H9 (cell line): ENCODE results near the gene KIF24. TPM values are rescaled to one million over a fixed set of nuclear protein-coding genes. Genes with fewer than 3 reads are reported as not detected.
A peak's percentile ranks its signal among the peaks of the same experiment; 100 is the strongest.

Source experiments
- DNase-seq: peaks from one replicate; pipeline ENCODE4 v3.0.0-alpha.2; 2017
- H2AFZ ChIP-seq: one replicate; pipeline ENCODE4 v1.6.1; 2013; ENCODE audit warnings: mild to moderate bottlenecking, low read length, control low read depth, moderate library complexity
- H2AK5ac ChIP-seq: 2 replicates; pipeline ENCODE4 v1.6.1; 2013; ENCODE audit warnings: low read length, control low read depth, mixed read lengths; ENCODE audit not compliant: insufficient read length
- H2BK120ac ChIP-seq: one replicate; pipeline ENCODE4 v1.6.1; 2013; ENCODE audit warnings: low read depth, mild to moderate bottlenecking, low read length, control low read depth, inconsistent platforms; ENCODE audit not compliant: poor library complexity, severe bottlenecking
- H2BK12ac ChIP-seq: 2 replicates; pipeline ENCODE4 v1.6.1; 2013; ENCODE audit warnings: low read length, control low read depth, mixed read lengths, low read depth; ENCODE audit not compliant: insufficient read length
- H2BK15ac ChIP-seq: 2 replicates; pipeline ENCODE4 v1.6.1; 2013; ENCODE audit warnings: low read depth, low read length, control low read depth
- H2BK20ac ChIP-seq: one replicate; pipeline ENCODE4 v1.6.1; 2013; ENCODE audit warnings: low read depth, mild to moderate bottlenecking, low read length, control low read depth, inconsistent platforms; ENCODE audit not compliant: poor library complexity, severe bottlenecking
- H2BK5ac ChIP-seq: 2 replicates; pipeline ENCODE4 v1.6.1; 2013; ENCODE audit warnings: low read length, control low read depth, mixed read lengths; ENCODE audit not compliant: insufficient read length
- H3K14ac ChIP-seq: 2 replicates; pipeline ENCODE4 v1.6.1; 2013; ENCODE audit warnings: low read length, control low read depth; ENCODE audit not compliant: insufficient read depth
- H3K18ac ChIP-seq: 2 replicates; pipeline ENCODE4 v1.6.1; 2013; ENCODE audit warnings: low read depth, mild to moderate bottlenecking, mixed read lengths, low read length, control low read depth; ENCODE audit not compliant: insufficient read length
- H3K23ac ChIP-seq: 2 replicates; pipeline ENCODE4 v1.6.1; 2013; ENCODE audit warnings: low read length, control low read depth, mixed read lengths, low read depth; ENCODE audit not compliant: insufficient read length
- H3K23me2 ChIP-seq: 2 replicates; pipeline ENCODE4 v1.6.1; 2013; ENCODE audit warnings: low read depth, mild to moderate bottlenecking, mixed read lengths, low read length, control low read depth; ENCODE audit not compliant: insufficient read length, poor library complexity, severe bottlenecking
- H3K27ac ChIP-seq: 2 replicates; pipeline ENCODE4 v1.5.1; 2013; ENCODE audit warnings: low read length, control low read depth, mixed read lengths, low read depth; ENCODE audit not compliant: insufficient read length
- H3K27me3 ChIP-seq: 2 replicates; pipeline ENCODE4 v1.6.1; 2013; ENCODE audit warnings: low read length, control low read depth, inconsistent platforms; ENCODE audit not compliant: insufficient read depth
- H3K4ac ChIP-seq: 2 replicates; pipeline ENCODE4 v1.6.1; 2013; ENCODE audit warnings: low read depth, mild to moderate bottlenecking, control low read depth, inconsistent platforms, low read length, moderate library complexity
- H3K4me1 ChIP-seq: 2 replicates; pipeline ENCODE4 v1.6.1; 2013; ENCODE audit warnings: low read length, control low read depth, inconsistent platforms; ENCODE audit not compliant: insufficient read depth
- H3K4me2 ChIP-seq: 2 replicates; pipeline ENCODE4 v1.6.1; 2013; ENCODE audit warnings: low read length, control low read depth, mixed read lengths; ENCODE audit not compliant: insufficient read length, insufficient read depth
- H3K56ac ChIP-seq: 2 replicates; pipeline ENCODE4 v1.6.1; 2013; ENCODE audit warnings: low read depth, mild to moderate bottlenecking, mixed read lengths, low read length, control low read depth; ENCODE audit not compliant: insufficient read length
- H3K79me1 ChIP-seq: 2 replicates; pipeline ENCODE4 v1.6.1; 2013; ENCODE audit warnings: low read depth, mild to moderate bottlenecking, moderate library complexity, low read length, control low read depth, inconsistent platforms; ENCODE audit not compliant: insufficient read depth, poor library complexity, severe bottlenecking
- H3K79me2 ChIP-seq: 2 replicates; pipeline ENCODE4 v1.6.1; 2013; ENCODE audit warnings: low read length, control low read depth, inconsistent platforms; ENCODE audit not compliant: insufficient read depth
- H3K9ac ChIP-seq: 2 replicates; pipeline ENCODE4 v1.6.1; 2013; ENCODE audit warnings: low read length, control low read depth, mixed read lengths; ENCODE audit not compliant: insufficient read length; ENCODE audit errors: extremely low read depth
- H3K9me3 ChIP-seq: one replicate; pipeline ENCODE4 v1.6.1; 2013; ENCODE audit warnings: low read depth, low read length, inconsistent platforms; ENCODE audit not compliant: control insufficient read depth
- H3T11ph ChIP-seq: one replicate; pipeline ENCODE4 v1.6.1; 2013; ENCODE audit warnings: mild to moderate bottlenecking, low read length, control low read depth, inconsistent platforms
- H4K20me1 ChIP-seq: one replicate; pipeline ENCODE4 v1.6.1; 2013; ENCODE audit not compliant: control insufficient read depth, insufficient read length, insufficient read depth
- H4K5ac ChIP-seq: 2 replicates; pipeline ENCODE4 v1.6.1; 2013; ENCODE audit warnings: low read depth, mild to moderate bottlenecking, mixed read lengths, low read length, control low read depth; ENCODE audit not compliant: insufficient read length
- H4K8ac ChIP-seq: replicated peaks from 2 replicates; pipeline ENCODE4 v1.6.1; 2013; ENCODE audit warnings: low read length, control low read depth, mixed read lengths, low read depth; ENCODE audit not compliant: insufficient read length
- H4K91ac ChIP-seq: 2 replicates; pipeline ENCODE4 v1.6.1; 2013; ENCODE audit warnings: low read depth, mild to moderate bottlenecking, moderate library complexity, mixed read lengths, low read length, control low read depth; ENCODE audit not compliant: insufficient read length
- H3K27ac Mint-ChIP-seq, 3 experiments: 2 replicates in 2 of 3; 3 replicates in 1 of 3; pipeline ENCODE4 v1.8.0; 2020 to 2021; ENCODE audit warnings: mixed read lengths in 3 of 3, mild to moderate bottlenecking in 1 of 3, moderate library complexity in 1 of 3
- H3K27me3 Mint-ChIP-seq: 2 replicates; pipeline ENCODE4 v1.8.0; 2021; ENCODE audit warnings: low read depth, mild to moderate bottlenecking, moderate library complexity, mixed read lengths
- H3K36me3 Mint-ChIP-seq, 3 experiments: 2 replicates in 2 of 3; 3 replicates in 1 of 3; pipeline ENCODE4 v1.8.0; 2020 to 2021; ENCODE audit warnings: low read depth in 3 of 3, mixed read lengths in 3 of 3; ENCODE audit not compliant: insufficient read depth in 1 of 3
- H3K4me1 Mint-ChIP-seq, 2 experiments: 2 replicates each; pipeline ENCODE4 v1.8.0; 2020; ENCODE audit warnings: mixed read lengths in 2 of 2
- H3K4me3 Mint-ChIP-seq, 2 experiments: 2 replicates in 1 of 2; 3 replicates in 1 of 2; pipeline ENCODE4 v1.8.0; 2020 to 2021; ENCODE audit warnings: mild to moderate bottlenecking in 2 of 2, mixed read lengths in 2 of 2, moderate library complexity in 1 of 2
- H3K9me3 Mint-ChIP-seq, 2 experiments: 2 replicates in 1 of 2; 3 replicates in 1 of 2; pipeline ENCODE4 v1.8.0; 2020; ENCODE audit warnings: mild to moderate bottlenecking in 2 of 2, mixed read lengths in 2 of 2, moderate library complexity in 1 of 2
- WGBS: extraction: QIAGEN DNeasy Blood & Tissue Kit; methylation state at CpG from one replicate; pipeline ENCODE4 v1.1.7; 2013; ENCODE audit warnings: missing lambda C conversion rate, low lambda C conversion rate, mixed read lengths; ENCODE audit not compliant: insufficient read length; ENCODE audit errors: extremely low coverage; 5-methylcytosine and 5-hydroxymethylcytosine counted together
- total RNA-seq: library from RNA; stranded (reverse); gene quantifications from 2 replicates; pipeline ENCODE4 v1.2.1, GENCODE V29; 2021
- TF ChIP-seq, protein P1 (sequence below): fragments of 200-600 bp; sonication (generic); conservative IDR thresholded peaks from 3 replicates; pipeline ENCODE4 v1.8.0; 2021; ENCODE audit warnings: antibody characterized with exemption, mild to moderate bottlenecking

The KIF24 gene
- total RNA-seq, 1 experiment from 2014 or later: 4.0 TPM

DNA sequence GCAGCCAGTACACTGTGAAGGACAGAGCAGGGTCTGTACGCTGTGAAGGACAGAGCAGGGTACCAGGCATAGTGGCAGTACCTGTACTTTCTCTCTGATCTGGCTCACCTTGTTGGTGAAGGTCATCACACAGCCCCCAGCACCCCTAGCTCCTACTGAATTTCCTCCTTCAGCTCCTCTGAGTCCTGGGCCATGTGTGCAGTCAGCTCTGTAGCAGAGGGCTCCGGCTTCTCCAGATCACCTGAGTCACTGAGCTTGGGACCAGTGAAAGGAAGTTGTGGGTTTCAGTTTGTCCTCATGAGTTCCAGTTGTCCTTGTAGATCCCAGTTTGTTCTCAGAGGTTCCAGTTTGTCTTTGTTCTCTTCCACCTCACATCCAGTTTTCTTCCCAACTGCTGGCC lies 5.8 kb upstream of the KIF24 start:
- H3K18ac ChIP-seq: no peak overlapping the region

More for the DNA sequence above, 5.8 kb upstream of the KIF24 start:
- Histone ChIP-seq H3K9me3 (no peaks in the 10 kb centered on the region), H3K9ac (no peak overlapping the region), H2BK15ac (no peak overlapping the region; the same call in 1 of the 2 replicates), H3K4me1 (peaks cover 8% of the 10 kb centered on the region; the same call in 1 of the 2 replicates), H2BK20ac (no peak overlapping the region), H3K23me2 (no peaks in the 10 kb centered on the region), H4K5ac (no peak overlapping the region), H2AK5ac (no peak overlapping the region), H2BK5ac (no peak overlapping the region), H4K91ac (no peak overlapping the region), H2BK120ac (no peak overlapping the region), H3K79me1 (no peaks in the 10 kb centered on the region), H3K56ac (no peak overlapping the region), H3K27me3 (no peaks in the 10 kb centered on the region), H4K20me1 (no peaks in the 10 kb centered on the region), H3K4me2 (peak overlapping the region; percentile 17), H3K27ac (peak overlapping the region; percentile 16), H3K23ac (no peak overlapping the region), H2AFZ (no peak overlapping the region), H4K8ac (no peak overlapping the region), H3K4ac (no peak overlapping the region), H3T11ph (no peak overlapping the region), H3K14ac (no peak overlapping the region), H3K79me2 (no peaks in the 10 kb centered on the region), H2BK12ac (no peak overlapping the region)
- Mint-ChIP-seq H3K36me3 (peaks cover 4 to 15% (median 10%) of the 10 kb centered on the region in 3 experiments; a peak in 6 of 7 replicates), H3K4me1 (peaks cover 31 to 36% of the 10 kb centered on the region in 2 experiments), H3K9me3 (peaks cover 0 to under 1% of the 10 kb centered on the region in 2 experiments; a peak in 1 of 5 replicates), H3K4me3 (peak overlapping the region in 1 of 2 experiments; percentile 1; a peak in 2 of 5 replicates), H3K27ac (peak overlapping the region; percentile 1 to 23 (median 20); a peak in 4 of 7 replicates), H3K27me3 (no peaks in the 10 kb centered on the region)
- no CpG with 5 or more reads among the region's 2 CpGs for WGBS
- no peak for DNase-seq
- TF ChIP-seq, protein P1, sequence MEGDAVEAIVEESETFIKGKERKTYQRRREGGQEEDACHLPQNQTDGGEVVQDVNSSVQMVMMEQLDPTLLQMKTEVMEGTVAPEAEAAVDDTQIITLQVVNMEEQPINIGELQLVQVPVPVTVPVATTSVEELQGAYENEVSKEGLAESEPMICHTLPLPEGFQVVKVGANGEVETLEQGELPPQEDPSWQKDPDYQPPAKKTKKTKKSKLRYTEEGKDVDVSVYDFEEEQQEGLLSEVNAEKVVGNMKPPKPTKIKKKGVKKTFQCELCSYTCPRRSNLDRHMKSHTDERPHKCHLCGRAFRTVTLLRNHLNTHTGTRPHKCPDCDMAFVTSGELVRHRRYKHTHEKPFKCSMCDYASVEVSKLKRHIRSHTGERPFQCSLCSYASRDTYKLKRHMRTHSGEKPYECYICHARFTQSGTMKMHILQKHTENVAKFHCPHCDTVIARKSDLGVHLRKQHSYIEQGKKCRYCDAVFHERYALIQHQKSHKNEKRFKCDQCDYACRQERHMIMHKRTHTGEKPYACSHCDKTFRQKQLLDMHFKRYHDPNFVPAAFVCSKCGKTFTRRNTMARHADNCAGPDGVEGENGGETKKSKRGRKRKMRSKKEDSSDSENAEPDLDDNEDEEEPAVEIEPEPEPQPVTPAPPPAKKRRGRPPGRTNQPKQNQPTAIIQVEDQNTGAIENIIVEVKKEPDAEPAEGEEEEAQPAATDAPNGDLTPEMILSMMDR: no peak
